ENCODE measurements around the gene NR5A2.

NR5A2 gene

DNA sequence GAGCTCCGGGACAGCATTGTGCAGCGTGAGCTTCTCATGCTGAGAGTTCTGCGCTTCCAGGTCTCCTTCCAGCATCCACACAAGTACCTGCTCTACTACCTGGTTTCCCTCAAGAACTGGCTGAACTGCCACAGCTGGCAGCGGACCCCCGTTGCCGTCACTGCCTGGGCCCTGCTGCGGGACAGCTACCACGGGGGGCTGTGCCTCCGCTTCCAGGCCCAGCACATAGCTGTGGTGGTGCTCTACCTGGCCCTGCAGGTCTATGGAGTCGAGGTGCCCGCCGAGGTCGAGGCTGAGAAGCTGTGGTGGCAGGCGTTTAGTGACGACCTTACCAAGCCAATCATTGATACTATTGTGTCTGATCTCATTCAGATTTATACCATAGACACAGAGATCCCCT is 186.4 kb downstream of the NR5A2 start:
- no peak for DNase-seq

DNA sequence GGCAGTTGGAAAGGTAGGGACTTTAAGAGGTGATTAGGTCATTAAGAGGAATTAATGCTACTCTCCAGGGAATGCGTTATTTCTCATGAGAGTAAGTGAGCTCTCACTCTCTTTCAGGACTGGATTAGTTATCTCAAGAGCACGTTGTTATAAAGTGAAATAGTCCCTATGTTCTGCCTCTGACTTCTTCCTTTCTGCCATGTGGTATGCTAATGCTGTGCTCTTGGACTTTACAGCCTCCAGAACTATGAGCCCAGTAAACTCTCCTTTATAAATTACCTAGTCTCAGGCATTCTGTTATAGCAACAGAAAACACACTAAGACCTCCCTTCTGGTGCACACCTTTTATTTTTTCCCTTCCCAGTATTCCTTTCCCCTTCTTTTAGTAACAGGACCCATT is 187.8 kb downstream of the NR5A2 start:
- DNase-seq = no peak

DNA sequence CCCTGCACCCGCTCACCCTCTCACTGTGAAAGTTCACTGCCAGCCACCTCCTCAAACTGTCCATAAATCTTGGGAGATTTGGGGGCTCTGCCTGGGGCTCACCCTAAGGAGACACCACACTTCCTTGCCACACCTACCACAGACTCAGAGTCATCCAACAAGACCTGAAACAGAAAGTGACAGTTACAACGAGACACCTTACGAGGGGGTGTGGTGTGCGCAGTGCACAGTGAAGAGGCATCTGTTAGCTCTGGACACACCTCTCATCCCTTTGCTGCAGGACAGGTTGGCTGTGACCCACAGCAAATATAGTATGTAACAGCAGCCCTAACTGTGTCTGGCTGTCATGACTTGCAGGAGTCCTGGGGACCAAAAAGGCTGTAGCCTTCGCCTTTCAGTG is 190.2 kb downstream of the NR5A2 start:
- DNase-seq = no peak

DNA sequence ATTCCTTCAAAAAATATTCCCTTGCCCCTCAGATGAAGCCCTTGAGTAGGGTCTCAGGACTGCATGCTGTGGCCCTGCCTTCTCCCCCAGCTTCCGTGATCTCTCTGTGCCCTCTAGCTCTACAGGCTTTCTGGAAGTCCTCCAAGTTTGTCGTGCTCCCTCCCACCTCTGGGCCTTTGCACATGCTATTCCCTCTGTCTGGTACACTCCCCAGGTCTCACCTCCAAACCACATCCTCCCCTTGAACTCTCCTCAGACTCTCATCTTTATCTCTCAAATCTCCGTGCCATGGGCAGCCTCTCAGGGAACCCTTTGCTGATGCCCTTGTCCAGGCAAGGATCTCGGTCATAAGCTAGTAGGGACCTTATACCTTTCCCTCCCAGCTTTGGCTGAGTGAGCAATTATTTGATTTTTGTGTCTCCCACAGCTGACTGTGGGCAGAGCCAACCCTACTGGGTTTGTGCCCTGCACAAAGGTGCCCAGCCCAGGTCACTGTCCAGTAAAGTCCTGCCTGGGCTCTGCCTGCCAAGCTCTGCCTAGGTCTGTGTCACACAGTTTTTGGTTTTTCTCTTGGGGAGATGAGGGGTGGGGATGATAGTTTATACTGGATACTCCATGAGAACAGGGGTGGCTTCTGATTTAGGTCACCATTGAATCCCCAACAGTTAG is 194.2 kb downstream of the NR5A2 start:
- no peak for DNase-seq

DNA sequence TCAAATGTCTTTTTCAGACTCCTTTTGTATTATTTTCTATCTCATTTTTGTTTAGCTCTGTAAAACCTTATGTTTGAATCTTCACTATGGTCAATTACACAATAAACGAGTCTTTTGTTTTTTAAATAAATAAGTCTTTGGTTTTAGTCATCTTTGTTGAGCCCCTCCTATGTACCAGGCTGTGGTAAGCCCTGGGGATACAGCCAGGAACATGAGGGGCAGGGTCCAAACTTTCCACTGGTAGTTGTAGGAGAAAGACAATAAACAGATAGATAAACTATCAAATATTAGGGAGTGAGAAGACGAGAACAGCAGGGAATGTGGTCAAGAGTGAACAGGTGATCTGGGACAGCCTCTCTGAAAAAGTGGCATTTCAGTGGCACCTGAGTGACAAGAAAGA is 195.7 kb downstream of the NR5A2 start:
- DNase-seq = no peak

DNA sequence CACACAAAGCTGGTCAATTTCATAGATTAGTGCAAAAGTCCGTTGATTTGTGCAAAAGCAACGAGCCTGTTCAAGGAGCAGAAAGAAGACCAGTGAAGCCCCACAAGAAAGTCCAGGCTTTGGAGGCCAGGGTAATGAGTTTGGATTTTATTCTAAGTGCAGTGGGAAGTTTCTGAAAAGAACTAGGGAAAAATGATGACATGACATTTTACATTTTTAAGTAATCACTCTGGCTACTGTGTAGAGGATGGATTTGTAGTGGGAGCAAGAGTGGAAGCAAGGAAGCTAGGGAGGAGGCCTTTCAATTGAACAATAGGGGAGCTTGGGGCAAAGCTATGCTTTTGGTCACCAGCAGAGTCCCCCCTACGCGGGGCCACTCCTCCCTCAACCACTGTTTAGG is 196.1 kb downstream of the NR5A2 start:
- DNase-seq = no peak

DNA sequence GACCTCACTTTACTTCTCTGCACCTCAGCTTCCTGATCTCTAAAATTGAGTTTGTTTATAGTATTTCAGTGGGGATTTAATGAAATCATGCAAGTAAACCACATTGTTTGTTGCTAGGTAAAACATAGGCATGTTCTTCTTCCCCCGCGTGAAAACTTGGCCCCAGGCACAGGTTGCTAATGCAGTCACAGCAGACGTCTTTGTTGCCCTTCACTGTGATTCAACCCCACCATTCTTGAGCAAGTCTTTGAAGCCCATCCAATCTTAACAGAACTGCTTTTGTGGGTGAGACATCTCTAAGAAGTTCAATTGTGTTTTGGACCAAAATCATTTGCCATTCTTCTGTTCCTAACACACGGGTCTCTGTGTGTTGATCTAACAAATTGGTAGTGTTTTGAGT is 196.8 kb downstream of the NR5A2 start:
- DNase-seq = no peak

DNA sequence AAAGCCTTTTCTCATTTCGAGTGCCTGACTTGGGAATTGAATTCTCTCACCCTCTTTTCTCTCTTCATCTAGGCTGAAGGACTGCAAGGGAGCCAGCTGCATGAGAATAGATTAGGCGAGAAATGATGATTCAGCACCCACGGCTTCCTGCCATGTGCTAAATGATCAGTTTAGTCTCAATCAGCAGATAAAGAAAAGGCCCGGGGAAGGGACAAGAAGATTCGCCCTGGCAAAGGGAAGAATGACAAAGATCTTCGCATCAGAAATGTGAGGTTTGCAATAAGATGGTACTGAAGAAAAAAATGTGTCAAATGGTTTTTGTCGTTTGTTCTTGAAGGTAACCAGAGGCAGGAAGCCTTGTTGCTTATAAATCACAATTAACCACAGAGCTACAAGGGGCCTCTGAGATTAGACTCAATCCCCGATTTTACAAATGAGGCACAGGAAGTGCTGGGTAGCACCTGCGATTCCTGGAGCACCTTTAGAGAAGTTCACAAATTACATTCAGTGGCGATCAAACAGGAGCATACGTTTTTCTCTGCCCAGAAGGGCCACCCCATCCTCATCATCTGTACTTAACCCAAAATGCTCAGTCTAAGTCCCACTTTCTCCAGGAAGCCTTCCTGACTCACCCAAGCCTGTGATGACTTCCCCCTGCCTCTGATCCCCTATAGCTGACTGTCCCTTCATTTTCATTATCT is 198.9 kb downstream of the NR5A2 start:
- peak; percentile 26 to 39 for DNase-seq

DNA sequence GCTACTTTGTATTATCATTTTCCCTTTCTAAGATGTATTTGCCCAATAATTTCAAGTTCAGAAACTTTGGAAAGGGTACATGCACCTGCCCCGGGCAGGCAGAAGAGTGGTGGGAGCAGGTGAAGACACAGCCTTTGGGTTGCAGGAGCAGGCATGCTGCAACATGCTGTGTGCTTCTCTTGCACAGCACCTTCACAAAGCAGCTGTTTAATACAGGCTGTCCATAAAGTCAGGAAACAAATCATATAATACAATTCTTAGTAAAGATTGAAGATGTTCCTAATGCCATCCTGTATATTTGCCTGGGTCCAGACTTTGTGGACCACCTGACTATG is 199.4 kb downstream of the NR5A2 start:
- DNase-seq = no peak
